GM19035 (cell line): ENCODE measurements around the gene RPS3A.
"Not testable (repeated sequence)": the region's sequence is repeated elsewhere in the genome, so short reads cannot be mapped to it uniquely, and the experiment has no call there.

ENCODE experiments used
- ATAC-seq: cut with Tn5 transposase; IDR thresholded peaks from one replicate; pipeline ENCODE4 v1.9.1; 2021; ENCODE audit not compliant: unreplicated experiment

RPS3A gene

GRCh38 chr4:151099229-151099975 is at the start of gene RPS3A:
RPS3A (plus strand) TSS chr4:151099628; CDS start chr4:151099653, 25 bp downstream.
- peak; percentile 96 for ATAC-seq

DNA sequence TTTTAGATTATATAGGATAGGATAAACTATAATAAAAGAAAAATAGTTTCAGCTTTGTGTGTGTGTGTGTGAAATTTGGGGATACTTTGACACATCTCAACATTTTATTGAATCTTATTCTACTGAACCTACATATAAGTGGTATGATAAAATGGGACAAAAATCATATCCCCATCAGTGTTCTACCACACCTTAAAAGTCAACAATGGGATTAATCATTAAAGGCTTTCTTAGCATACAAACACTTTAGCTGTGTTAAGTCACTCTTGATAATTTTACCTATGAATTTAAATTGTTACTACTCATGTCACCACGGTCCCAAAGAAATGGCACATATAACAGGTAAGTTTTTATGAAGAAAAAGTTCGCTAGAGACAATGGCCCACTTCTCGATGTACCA is 46.6 kb upstream of the RPS3A start:
- no peak for ATAC-seq

DNA sequence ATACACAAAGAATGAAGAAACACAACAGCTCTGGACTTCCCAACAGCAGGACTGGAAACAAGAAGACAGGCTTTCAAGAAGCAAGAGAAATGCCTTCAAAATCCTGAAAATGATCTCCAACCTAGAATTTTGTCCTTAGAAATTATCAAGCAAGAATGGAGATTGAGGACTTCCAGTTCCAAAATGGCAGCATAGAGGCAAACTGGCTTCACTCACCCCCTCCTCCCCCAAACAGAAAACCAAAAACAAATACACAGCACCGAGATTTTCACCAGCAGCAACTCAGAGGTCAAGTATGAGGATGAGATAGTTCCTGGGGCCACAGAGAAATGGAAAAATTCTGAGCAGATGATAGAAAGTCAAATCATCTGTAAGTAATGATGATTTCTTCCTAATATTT is 43.9 kb upstream of the RPS3A start:
- no peak for ATAC-seq

- not testable (repeated sequence) for ATAC-seq
These were observed 36.3 kb upstream of the RPS3A start for GRCh38 chr4:151063143-151063542.

DNA sequence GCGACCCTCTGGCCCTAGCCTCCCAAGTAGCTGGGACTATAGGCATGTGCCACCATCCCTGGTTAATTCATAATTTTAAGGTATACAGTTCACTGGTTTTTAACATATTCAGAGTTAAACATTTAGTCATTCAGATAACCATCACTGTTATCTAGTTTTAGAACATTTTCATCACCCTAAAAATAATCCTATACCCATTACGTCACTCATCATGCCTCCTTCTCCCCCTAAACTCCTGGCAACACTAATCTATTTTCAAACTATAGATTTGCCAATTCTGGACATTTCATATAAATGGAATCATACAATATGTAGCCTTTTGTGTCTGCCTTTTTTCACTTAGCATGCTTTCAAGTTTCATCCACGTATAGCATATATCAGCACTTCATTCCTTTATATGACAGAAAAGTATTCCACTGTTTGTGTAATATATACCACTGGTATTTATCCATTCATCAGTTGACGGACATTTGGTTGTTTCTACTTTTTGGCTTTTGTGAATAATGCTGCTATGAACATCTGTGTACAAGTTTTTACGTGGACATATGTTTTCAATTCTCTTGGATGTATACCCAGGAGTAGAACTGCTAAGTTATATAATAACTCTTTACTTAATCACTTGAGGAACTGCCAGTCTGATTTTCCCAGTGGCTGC is 32.0 kb upstream of the RPS3A start:
- ATAC-seq: no peak

- no peak for ATAC-seq
These were observed 25.0 kb upstream of the RPS3A start for GRCh38 chr4:151074416-151074916.

DNA sequence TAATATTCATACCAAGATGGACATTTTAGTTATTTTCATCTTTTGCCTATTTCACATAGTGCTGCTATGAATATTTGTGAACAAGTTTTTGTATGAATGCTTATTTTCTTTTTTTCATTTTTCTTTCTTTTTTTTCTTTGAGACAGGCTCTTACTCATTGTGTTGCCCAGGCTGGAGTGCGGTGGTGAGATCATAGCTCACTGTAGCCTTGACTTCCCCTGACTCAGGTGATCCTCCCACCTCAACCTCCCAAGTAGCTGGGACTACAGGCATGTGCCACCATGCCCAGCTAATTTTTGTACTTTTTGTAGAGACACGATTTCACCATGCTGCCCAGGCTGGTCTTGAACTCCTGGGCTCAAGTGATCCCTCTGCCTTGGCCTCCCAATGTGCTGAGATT is 21.4 kb upstream of the RPS3A start:
- not testable (repeated sequence) for ATAC-seq

- ATAC-seq: no peak
These were observed 12.0 kb upstream of the RPS3A start for GRCh38 chr4:151087467-151087866.

GRCh38 chr4:151091047-151091446 is 8.4 kb upstream of the RPS3A start:
- ATAC-seq: no peak

DNA sequence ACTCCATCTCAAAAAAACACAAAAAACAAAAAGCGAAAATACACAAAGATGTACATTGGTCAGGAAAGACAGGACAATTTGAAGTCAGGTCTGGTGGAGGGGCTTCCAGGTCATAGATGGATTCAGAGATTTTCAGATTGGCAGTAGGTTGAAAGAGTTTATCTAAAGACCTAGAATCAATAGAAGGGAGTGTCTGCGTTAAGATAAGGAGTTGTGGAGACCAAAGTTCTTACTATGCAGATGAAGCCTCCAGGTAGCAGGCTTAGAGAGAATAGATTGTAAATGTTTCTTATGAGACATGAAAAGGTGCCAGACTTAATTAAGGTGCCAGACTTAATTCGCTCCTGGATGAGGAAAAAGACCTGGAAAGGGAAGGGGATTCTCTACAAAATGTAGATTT is 6.9 kb upstream of the RPS3A start:
- no peak for ATAC-seq

DNA sequence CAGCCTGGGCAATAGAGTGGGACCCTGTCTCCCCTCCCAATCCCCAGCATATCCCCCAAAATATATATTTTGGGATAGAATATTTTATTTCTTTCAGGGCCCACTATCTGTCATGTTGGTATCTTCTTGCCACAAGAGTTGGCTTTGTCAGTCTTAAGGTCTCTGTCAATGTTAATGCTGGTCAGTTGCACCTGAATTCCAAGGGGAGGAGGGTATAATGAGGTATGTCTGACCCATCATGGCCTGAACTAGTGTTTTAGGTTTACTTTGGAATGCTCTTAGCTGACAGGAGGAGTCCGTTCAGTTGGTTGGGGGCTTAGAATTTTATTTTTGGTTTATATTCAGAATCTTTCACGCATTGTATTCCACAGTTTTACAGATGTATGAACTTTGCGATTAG is 6.2 kb upstream of the RPS3A start:
- ATAC-seq: no peak

DNA sequence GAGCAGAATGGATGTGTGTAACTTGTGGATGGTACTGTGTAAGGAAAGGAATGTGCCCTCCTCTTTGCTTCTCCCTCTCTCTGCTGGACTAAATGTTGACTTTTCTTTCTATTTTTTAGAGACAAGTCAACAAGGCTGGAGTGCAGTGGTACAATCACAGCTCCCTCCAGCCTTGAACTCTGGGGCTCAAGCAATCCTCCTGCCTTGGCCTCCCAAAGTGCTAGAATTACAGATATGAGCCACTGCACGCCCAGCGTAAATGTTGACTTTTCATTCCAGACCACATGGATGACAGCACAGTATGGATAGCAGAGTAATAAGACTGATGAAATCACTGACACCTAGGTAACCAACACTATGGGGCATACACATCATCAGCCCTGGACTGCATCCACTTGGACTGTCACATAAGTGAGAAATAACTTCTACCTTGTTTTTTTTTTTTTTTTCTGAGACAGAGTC is 5.1 kb upstream of the RPS3A start:
- no peak for ATAC-seq

DNA sequence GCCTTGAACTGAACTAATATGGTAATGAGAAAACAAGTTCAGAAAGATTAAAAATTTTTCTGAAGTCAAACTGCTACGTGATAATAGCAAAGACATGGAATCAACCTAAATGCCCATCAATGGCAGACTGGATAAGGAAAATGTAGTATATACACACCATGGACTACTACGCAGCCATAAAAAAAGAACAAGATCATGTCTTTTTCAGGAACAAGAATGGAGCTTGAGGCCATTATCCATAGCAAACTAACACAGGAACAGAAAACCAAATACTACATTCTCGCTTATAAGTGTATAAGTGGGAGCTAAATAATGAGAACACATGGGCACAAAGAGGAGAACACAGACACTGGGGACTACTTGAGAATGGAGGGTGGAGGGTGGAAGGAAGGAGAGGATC is 4.3 kb upstream of the RPS3A start:
- no peak for ATAC-seq

- no peak for ATAC-seq
These were observed 1.7 kb upstream of the RPS3A start for GRCh38 chr4:151097759-151098158.

DNA sequence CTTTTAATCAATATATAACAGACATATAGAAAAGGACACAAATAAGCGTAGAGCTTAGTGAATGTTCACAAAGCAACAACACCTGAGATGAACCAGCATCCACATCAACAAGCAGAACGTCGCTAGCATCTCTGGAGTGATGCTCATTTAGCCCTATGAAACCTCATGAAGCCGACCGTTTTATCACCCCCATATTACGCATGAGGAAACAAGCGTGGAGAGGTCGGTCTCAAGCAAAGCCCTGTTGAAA is 524 bp upstream of the RPS3A start:
- no peak for ATAC-seq

GRCh38 chr4:151099976-151100417 is 569 bp downstream of the RPS3A start:
- ATAC-seq: peak; percentile 1

DNA sequence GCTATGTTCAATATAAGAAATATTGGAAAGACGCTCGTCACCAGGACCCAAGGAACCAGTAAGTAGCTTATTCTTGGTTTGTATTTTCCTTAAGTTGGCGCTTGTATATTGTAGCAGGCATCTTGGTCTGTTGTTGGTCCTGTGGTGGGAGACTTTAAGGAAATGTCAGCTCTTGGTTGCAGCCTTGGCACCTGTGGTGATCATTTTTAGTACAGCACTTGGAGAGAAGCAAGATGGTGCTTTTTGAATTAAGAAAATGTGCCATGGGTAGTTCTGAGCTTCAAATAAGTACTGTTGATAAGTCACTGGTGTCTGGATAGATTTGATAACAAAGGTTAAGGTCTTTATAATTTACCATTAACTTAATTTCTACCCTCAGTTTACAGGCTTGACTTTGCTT is 1.1 kb downstream of the RPS3A start:
- no peak for ATAC-seq

GRCh38 chr4:151103758-151104157 is 4.3 kb downstream of the RPS3A start:
- ATAC-seq: no peak

DNA sequence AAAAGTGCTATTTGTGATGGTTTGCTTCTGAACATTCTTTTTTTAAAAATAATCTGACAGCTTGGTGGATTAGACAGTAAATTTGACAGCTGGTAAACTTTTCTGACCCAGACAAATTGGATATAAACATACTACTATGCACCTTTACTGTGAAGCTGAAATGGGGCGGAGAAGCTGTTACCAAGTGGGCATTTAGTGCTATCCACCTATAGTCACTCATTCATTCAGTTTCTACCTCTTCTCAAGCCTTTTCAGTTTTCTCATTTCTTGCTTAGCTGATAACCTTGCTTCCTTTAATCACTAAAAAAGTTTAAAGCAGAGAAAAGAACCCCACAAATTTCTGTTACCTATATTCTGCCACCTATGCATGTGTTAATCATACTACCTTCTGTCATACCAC is 5.2 kb downstream of the RPS3A start:
- ATAC-seq: no peak

DNA sequence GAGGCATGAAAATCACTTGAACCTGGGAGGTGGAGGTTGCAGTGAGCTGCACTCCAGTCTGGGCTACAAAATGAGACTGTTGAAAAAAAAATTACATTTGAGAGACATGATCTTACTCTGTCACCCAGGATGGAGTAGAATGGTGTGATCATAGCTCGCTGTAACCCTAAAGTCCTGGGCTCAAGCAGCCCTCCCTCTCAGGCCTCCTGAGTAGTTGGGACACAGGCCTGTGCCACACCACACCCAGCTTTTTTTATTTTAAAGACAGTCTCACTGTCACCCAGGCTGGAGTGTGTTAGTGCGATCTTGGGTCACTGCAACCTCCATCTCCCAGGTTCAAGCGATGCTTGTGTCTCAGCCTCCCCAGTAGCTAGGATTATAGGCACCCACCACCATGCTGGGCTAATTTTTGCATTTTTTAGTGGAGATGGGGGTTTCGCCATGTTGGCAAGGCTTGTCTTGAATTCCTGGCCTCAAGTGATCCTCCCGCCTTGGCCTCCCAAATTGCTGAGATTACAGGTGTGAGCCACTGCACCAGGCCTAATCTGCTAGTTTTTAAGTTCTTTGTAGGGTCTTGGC is 6.1 kb downstream of the RPS3A start:
- ATAC-seq: no peak

- no peak for ATAC-seq
These were observed 7.6 kb downstream of the RPS3A start for GRCh38 chr4:151107063-151107462.

DNA sequence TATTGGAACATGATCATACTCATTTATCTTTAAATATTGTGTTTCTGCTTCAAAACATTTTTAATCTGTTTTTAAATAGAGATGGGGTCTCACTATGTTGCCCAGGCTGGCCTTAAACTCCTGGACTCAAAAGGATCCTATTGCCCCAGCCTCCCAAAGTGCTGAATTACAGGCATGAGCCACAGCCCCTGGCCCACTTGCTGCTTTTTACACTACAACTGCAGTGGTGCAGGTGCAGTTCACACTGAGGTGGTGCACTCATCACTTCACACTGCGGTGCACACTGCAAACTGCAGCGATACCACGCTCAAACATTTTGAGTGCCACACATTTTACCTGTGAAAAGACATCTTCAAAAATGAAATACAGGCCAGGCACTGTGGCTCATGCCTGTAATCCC is 10.8 kb downstream of the RPS3A start:
- ATAC-seq: no peak
